GM21390 (cell line): Measurements from ENCODE around the gene FRMD4B.

Experiments
- ATAC-seq: cut with Tn5 transposase; IDR thresholded peaks from one replicate; pipeline ENCODE4 v1.9.1; 2021; ENCODE audit not compliant: unreplicated experiment

Gene FRMD4B

GRCh38 chr3:69385723-69386555 is at the start of gene FRMD4B:
Gene FRMD4B (minus strand): TSS chr3:69386088. CDS start chr3:69385989, 99 bp downstream.
- ATAC-seq: no peak

- no peak for ATAC-seq
Measured at GRCh38 chr3:69433969-69434325, 48.1 kb upstream of the FRMD4B start.

GRCh38 chr3:69433121-69433968 is 47.5 kb upstream of the FRMD4B start:
- no peak for ATAC-seq

- no peak for ATAC-seq
Measured at GRCh38 chr3:69428657-69429255, 42.9 kb upstream of the FRMD4B start.

GRCh38 chr3:69426967-69427304 is 41.0 kb upstream of the FRMD4B start:
- ATAC-seq: no peak

- no peak for ATAC-seq
Measured at GRCh38 chr3:69426291-69426966, 40.5 kb upstream of the FRMD4B start.

GRCh38 chr3:69425249-69425648 is 39.4 kb upstream of the FRMD4B start:
- ATAC-seq: peak; percentile 90

GRCh38 chr3:69423463-69424155 is 37.7 kb upstream of the FRMD4B start:
- no peak for ATAC-seq

GRCh38 chr3:69422751-69423150 is 36.9 kb upstream of the FRMD4B start:
- ATAC-seq: no peak

GRCh38 chr3:69420781-69421520 is 35.1 kb upstream of the FRMD4B start:
- ATAC-seq: no peak

- no peak for ATAC-seq
Measured at GRCh38 chr3:69419276-69419675, 33.4 kb upstream of the FRMD4B start.

GRCh38 chr3:69417541-69418078 is 31.7 kb upstream of the FRMD4B start:
- ATAC-seq: no peak

GRCh38 chr3:69413551-69414207 is 27.8 kb upstream of the FRMD4B start:
- no peak for ATAC-seq

- ATAC-seq: no peak
Measured at GRCh38 chr3:69411346-69411745, 25.5 kb upstream of the FRMD4B start.

- ATAC-seq: peak; percentile 100
Measured at GRCh38 chr3:69410301-69410700, 24.4 kb upstream of the FRMD4B start.

GRCh38 chr3:69409831-69410230 is 23.9 kb upstream of the FRMD4B start:
- ATAC-seq: no peak

GRCh38 chr3:69409011-69409410 is 23.1 kb upstream of the FRMD4B start:
- no peak for ATAC-seq

GRCh38 chr3:69408542-69408941 is 22.7 kb upstream of the FRMD4B start:
- no peak for ATAC-seq

- ATAC-seq: no peak
Measured at GRCh38 chr3:69407908-69408307, 22.0 kb upstream of the FRMD4B start.
